Esophagus mucosa (tissue), 1 donor: ENCODE data around the gene MXRA8. TPM values are rescaled to one million over a fixed set of nuclear protein-coding genes. Genes with fewer than 3 reads are reported as not detected.

Experiments
- ATAC-seq: fragments of 200-7000 bp; cut with Tn5 transposase; one replicate; pipeline ENCODE4 v1.9.1; 2020
- total RNA-seq: library from RNA; stranded (reverse); gene quantifications from one replicate; pipeline ENCODE4 v1.2.4, GENCODE V29; 2023
- donor health status: DM: yes; HTN: yes; CAD: no.

MXRA8 gene
- total RNA-seq, 1 donor from 2014 or later = 2.0 TPM

- peak; percentile 0 for ATAC-seq
Measured at GRCh38 chr1:1333551-1334241, 24.7 kb downstream of the MXRA8 start.

- peak; percentile 66 for ATAC-seq
Measured at GRCh38 chr1:1332774-1333480, 25.4 kb downstream of the MXRA8 start.

DNA sequence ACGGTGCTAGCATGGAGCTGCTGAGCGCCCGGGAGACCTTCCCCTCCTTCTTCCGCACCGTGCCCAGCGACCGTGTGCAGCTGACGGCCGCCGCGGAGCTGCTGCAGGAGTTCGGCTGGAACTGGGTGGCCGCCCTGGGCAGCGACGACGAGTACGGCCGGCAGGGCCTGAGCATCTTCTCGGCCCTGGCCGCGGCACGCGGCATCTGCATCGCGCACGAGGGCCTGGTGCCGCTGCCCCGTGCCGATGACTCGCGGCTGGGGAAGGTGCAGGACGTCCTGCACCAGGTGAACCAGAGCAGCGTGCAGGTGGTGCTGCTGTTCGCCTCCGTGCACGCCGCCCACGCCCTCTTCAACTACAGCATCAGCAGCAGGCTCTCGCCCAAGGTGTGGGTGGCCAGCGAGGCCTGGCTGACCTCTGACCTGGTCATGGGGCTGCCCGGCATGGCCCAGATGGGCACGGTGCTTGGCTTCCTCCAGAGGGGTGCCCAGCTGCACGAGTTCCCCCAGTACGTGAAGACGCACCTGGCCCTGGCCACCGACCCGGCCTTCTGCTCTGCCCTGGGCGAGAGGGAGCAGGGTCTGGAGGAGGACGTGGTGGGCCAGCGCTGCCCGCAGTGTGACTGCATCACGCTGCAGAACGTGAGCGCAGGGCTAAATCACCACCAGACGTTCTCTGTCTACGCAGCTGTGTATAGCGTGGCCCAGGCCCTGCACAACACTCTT is 26.2 kb downstream of the MXRA8 start:
- peak; percentile 48 for ATAC-seq

DNA sequence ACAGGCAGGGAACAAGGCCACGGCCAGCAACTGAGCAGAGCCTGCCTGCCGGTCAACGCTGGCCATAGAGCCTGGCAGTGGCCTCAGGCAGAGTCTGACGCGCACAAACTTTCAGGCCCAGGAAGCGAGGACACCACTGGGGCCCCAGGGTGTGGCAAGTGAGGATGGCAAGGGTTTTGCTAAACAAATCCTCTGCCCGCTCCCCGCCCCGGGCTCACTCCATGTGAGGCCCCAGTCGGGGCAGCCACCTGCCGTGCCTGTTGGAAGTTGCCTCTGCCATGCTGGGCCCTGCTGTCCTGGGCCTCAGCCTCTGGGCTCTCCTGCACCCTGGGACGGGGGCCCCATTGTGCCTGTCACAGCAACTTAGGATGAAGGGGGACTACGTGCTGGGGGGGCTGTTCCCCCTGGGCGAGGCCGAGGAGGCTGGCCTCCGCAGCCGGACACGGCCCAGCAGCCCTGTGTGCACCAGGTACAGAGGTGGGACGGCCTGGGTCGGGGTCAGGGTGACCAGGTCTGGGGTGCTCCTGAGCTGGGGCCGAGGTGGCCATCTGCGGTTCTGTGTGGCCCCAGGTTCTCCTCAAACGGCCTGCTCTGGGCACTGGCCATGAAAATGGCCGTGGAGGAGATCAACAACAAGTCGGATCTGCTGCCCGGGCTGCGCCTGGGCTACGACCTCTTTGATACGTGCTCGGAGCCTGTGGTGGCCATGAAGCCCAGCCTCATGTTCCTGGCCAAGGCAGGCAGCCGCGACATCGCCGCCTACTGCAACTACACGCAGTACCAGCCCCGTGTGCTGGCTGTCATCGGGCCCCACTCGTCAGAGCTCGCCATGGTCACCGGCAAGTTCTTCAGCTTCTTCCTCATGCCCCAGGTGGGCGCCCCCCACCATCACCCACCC is 27.0 kb downstream of the MXRA8 start, which contains the start of gene TAS1R3:
Gene TAS1R3, plus strand, starts transcription at position 213 of the 898 bp plus-strand sequence. Its CDS starts 66 bp downstream, at position 279.
- ATAC-seq = peak; percentile 41

GRCh38 chr1:1330366-1331067 is 27.8 kb downstream of the MXRA8 start:
- ATAC-seq = peak; percentile 0

- no peak for ATAC-seq
Measured at GRCh38 chr1:1329304-1330210, 28.8 kb downstream of the MXRA8 start.

- no peak for ATAC-seq
Measured at GRCh38 chr1:1328254-1328653, 30.1 kb downstream of the MXRA8 start.

DNA sequence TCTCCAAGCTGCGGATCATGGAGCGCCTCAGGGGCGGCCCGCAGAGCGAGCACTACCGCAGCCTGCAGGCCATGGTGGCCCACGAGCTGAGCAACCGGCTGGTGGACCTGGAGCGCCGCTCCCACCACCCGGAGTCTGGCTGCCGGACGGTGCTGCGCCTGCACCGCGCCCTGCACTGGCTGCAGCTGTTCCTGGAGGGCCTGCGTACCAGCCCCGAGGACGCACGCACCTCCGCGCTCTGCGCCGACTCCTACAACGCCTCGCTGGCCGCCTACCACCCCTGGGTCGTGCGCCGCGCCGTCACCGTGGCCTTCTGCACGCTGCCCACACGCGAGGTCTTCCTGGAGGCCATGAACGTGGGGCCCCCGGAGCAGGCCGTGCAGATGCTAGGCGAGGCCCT is 31.1 kb downstream of the MXRA8 start:
- no peak for ATAC-seq

DNA sequence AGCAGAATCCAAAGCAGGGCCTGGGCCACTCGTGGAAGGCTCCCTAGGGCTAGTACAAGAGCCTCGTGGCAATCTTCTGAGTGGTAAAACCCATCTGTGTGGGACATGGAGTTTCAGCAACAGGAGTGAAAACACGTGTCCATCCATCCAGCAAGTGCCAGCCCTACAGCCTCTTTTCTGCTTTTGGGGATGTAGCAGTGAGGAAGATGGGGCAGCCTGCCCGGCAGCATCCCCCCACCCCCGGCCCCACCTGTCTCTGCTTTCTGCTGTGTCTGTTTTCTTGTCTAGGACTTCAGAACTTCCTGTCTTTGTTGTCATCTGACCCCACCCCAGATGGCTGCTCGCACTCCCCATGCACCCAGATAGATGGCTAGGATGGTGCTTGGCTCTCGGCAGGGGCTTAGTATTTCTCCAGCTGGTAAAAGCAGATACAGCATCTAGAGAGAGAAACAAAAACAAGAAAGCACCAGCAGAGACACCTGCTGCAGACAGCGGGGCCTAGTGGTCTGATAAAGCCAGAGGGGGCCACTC is 32.2 kb downstream of the MXRA8 start:
- ATAC-seq = no peak

- ATAC-seq = peak; percentile 61
Measured at GRCh38 chr1:1325288-1326074, 32.9 kb downstream of the MXRA8 start.

DNA sequence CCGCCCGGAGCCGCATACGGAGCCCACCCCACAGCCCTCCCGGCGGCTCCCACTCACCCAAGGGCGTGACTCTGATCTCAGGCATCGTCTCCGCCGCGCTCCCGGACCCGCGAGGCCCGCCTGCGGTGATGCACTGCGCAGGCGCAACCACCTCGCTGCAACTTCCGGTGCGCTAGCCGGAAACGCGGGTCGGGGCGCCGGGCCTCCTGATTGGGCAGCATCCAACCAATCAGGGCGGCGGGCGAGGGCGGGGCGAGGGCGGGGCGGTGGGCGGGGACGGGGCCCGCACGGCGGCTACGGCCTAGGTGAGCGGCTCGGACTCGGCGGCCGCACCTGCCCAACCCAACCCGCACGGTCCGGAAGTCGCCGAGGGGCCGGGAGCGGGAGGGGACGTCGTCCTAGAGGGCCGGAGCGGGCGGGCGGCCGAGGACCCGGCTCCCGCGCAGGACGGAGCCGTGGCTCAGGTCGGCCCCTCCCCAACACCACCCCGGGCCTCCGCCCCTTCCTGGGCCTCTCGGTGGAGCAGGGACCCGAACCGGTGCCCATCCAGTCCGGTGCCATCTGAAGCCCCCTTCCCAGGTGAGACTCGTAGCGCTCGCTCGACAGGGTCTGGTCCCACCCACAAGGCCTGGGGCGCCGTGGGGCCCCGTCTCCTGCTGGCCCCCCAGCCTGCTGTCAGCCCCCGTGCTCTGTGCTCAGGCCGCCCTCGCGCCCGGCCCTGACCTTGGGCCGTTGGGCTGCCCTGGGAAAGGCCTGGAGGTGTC is 33.6 kb downstream of the MXRA8 start, which contains the start of the genes CPTP and INTS11:
Gene CPTP, plus strand, starts transcription at position 279 of the 764 bp plus-strand sequence. CDS start 2,109 bp downstream, outside the sequence.
Gene INTS11, minus strand, starts transcription at position 137 of the 764 bp plus-strand sequence. Its CDS starts 52 bp downstream, at position 85.
- ATAC-seq = peak; percentile 79

GRCh38 chr1:1324084-1324523 is 34.3 kb downstream of the MXRA8 start:
- ATAC-seq = no peak

DNA sequence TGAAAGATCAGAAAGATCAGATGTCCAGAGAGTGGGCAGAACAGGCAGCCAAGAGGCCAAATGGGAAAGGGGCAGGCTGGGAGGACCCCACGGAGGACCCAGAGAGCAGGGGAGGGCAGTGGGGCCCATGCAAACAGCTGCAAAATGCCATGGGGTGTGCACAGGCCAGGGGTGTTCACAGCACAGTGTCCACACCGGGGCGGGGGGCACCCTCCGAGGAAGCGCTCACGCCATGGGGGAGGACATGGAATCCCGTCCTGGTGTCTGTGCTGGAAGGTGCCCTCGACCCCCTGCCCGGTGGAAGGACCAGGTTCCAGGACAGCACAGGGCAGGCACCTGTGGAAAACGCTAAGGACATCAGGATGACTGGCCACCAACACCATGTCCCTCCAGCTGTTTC is 35.4 kb downstream of the MXRA8 start:
- no peak for ATAC-seq

DNA sequence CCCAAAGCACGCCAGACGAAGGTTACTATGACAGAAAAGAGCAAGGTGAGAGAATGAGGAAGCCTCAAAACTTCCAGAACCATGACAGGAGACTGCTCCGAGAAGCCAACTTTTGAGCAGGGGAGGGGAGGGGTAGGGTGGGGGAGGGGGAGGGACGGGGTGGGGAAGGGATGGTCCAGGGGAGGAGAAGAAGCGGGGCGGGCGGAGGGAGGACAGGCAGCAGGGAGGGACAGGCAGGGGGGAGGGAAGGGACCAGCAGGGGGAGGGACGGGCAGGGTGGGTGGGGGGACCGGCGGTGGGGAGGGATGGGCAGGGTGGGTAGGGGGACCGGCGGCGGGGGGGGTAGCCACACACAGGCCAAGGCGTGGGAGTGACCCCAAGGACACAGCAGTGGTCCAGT is 35.9 kb downstream of the MXRA8 start:
- no peak for ATAC-seq

DNA sequence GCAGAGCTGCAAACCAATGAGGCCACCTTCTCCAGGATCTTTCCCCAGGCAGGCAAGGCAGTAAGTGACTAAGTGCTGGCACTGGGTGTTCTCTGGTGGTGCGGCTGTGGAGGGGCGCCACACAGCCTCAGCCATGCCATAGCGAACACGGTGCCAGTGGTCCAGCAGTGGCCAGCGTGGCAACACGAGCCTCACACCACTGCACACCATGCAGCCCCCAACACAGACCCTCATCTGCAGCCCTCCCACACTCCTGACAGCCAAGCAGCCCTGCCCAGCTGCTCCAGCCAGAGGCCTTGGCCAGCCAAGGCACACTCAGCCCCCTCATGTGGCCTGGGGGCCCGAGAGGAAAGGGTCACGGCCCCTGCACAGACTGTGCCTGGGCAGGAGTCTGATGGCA is 36.9 kb downstream of the MXRA8 start:
- ATAC-seq = no peak

GRCh38 chr1:1320666-1321448 is 37.5 kb downstream of the MXRA8 start:
- no peak for ATAC-seq

DNA sequence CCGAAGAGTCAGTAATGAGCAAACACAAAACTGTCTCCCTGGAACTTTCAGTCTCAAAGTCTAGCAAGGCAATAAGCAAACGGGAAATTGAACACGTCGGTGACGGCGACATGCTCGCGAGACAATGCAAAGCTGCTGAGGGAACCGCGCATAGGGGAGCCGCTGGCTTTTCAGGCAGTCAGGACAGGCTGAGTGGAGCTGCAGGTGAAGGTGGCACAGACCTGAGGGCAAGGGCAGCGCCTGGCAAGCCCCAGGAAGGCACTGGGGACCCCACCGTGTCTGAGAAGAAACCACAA is 38.8 kb downstream of the MXRA8 start:
- no peak for ATAC-seq
